ENCODE results near the gene ANO9.

- no peak for TF ChIP-seq CTCF (IDR thresholded peaks at IDR 0.05)
- no peak for TF ChIP-seq POLR2A (IDR thresholded peaks at IDR 0.05)
- no peak for TF ChIP-seq POLR2AphosphoS5 (IDR thresholded peaks at IDR 0.05)
Observed at GRCh38 chr11:455566-456147, 13.8 kb upstream of the ANO9 start.

Measured in upper lobe of left lung (tissue), 4 donors.